GM12892 (cell line): ENCODE data around the gene HOMEZ.

Source experiments
- POLR2A ChIP-seq: IDR thresholded peaks from 2 replicates; pipeline ENCODE4 v1.6.1; 2011; ENCODE audit warnings: low read depth, low read length, control low read depth
- POLR2AphosphoS5 ChIP-seq: IDR thresholded peaks from 2 replicates; pipeline ENCODE4 v1.6.1; 2011; ENCODE audit warnings: low read depth, low read length, control low read depth
- TAF1 ChIP-seq: IDR thresholded peaks from 2 replicates; pipeline ENCODE4 v1.6.1; 2011; ENCODE audit warnings: low read depth, mild to moderate bottlenecking, control low read depth, low read length, borderline replicate concordance

DNA sequence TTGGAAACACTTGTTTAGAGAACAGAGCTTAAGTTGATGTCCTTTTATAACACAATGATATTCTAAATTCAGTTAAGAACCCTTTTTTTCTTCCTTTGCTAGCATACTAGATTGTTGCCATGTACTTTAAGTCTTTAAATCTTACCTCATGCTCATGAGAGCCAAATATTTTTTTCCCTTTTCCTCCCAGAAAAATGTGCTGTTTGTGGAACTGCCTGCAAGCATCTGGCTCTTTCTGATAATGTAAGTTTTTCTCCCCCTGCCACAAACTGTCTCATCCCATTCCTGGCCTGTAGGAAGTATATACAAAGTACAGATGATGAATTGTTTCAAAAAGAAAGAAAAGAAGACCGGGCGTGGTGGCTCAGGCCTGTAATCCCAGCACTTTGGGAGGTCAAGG, 42.9 kb downstream of the HOMEZ start:
- TF ChIP-seq POLR2A (no peak), POLR2AphosphoS5 (no peak), TAF1 (no peak)
